Neural cell (in vitro differentiated cells): ENCODE data around the gene ZNF503.

Experiments used
- EP300 ChIP-seq: fragments of 450-650 bp; conservative IDR thresholded peaks from 2 replicates; pipeline ENCODE4 v1.6.1; 2014; ENCODE audit warnings: antibody characterized with exemption, mild to moderate bottlenecking, moderate library complexity; ENCODE audit not compliant: poor library complexity, severe bottlenecking
- EZH2 ChIP-seq: fragments of 200-600, 300-800 bp; shearing (Covaris generic), sonication (generic); IDR thresholded peaks from 2 replicates; pipeline ENCODE4 v1.6.1; 2014; ENCODE audit warnings: antibody characterized with exemption, low read length, borderline replicate concordance, mild to moderate bottlenecking; ENCODE audit not compliant: insufficient read depth, poor library complexity, severe bottlenecking
- POLR2AphosphoS5 ChIP-seq: IDR thresholded peaks from 2 replicates; pipeline ENCODE4 v1.6.1; 2012
- TF ChIP-seq, protein P1 (sequence below): fragments of 450-650 bp; IDR thresholded peaks from 2 replicates; pipeline ENCODE4 v1.5.1; 2014; ENCODE audit warnings: antibody characterized with exemption, mild to moderate bottlenecking, moderate library complexity; ENCODE audit not compliant: poor library complexity, severe bottlenecking
- TF ChIP-seq, protein P2 (sequence below): IDR thresholded peaks from 2 replicates; pipeline ENCODE4 v1.6.1; 2012; ENCODE audit warnings: borderline replicate concordance

DNA sequence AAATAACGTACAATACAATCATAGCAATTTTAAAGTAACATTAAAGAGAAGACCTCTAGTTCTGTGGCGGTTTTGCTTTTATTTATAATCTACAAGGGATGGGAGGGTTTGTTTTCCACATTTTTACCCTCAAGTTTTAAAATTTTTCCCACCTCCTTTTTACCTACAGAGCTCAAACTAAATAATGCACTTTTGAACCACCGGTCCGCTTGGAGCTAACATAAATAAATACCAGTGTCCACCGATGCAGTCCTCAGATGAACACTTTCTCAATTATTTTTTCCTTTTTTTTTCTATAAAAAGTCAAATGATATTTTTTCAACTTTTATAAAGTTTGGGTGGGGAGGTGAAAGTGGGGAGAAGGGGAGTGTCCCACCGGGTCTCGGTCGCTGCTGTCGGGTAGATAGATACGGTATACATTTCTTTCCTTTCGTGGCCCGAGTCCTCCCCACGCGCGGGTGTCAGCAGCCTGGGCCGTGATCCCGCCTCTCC is 3.3 kb downstream of the ZNF503 start:
- TF ChIP-seq, protein P1, sequence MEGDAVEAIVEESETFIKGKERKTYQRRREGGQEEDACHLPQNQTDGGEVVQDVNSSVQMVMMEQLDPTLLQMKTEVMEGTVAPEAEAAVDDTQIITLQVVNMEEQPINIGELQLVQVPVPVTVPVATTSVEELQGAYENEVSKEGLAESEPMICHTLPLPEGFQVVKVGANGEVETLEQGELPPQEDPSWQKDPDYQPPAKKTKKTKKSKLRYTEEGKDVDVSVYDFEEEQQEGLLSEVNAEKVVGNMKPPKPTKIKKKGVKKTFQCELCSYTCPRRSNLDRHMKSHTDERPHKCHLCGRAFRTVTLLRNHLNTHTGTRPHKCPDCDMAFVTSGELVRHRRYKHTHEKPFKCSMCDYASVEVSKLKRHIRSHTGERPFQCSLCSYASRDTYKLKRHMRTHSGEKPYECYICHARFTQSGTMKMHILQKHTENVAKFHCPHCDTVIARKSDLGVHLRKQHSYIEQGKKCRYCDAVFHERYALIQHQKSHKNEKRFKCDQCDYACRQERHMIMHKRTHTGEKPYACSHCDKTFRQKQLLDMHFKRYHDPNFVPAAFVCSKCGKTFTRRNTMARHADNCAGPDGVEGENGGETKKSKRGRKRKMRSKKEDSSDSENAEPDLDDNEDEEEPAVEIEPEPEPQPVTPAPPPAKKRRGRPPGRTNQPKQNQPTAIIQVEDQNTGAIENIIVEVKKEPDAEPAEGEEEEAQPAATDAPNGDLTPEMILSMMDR, result no peak
- TF ChIP-seq POLR2AphosphoS5 (no peak), EZH2 (no peak), EP300 (no peak)
- TF ChIP-seq, protein P2, sequence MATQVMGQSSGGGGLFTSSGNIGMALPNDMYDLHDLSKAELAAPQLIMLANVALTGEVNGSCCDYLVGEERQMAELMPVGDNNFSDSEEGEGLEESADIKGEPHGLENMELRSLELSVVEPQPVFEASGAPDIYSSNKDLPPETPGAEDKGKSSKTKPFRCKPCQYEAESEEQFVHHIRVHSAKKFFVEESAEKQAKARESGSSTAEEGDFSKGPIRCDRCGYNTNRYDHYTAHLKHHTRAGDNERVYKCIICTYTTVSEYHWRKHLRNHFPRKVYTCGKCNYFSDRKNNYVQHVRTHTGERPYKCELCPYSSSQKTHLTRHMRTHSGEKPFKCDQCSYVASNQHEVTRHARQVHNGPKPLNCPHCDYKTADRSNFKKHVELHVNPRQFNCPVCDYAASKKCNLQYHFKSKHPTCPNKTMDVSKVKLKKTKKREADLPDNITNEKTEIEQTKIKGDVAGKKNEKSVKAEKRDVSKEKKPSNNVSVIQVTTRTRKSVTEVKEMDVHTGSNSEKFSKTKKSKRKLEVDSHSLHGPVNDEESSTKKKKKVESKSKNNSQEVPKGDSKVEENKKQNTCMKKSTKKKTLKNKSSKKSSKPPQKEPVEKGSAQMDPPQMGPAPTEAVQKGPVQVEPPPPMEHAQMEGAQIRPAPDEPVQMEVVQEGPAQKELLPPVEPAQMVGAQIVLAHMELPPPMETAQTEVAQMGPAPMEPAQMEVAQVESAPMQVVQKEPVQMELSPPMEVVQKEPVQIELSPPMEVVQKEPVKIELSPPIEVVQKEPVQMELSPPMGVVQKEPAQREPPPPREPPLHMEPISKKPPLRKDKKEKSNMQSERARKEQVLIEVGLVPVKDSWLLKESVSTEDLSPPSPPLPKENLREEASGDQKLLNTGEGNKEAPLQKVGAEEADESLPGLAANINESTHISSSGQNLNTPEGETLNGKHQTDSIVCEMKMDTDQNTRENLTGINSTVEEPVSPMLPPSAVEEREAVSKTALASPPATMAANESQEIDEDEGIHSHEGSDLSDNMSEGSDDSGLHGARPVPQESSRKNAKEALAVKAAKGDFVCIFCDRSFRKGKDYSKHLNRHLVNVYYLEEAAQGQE, result no peak
